GM21786 (cell line): ENCODE results near the gene CLPSL1.

Source experiments
- ATAC-seq: cut with Tn5 transposase; IDR thresholded peaks from one replicate; pipeline ENCODE4 v1.9.1; 2021; ENCODE audit not compliant: unreplicated experiment

Gene CLPSL1

DNA sequence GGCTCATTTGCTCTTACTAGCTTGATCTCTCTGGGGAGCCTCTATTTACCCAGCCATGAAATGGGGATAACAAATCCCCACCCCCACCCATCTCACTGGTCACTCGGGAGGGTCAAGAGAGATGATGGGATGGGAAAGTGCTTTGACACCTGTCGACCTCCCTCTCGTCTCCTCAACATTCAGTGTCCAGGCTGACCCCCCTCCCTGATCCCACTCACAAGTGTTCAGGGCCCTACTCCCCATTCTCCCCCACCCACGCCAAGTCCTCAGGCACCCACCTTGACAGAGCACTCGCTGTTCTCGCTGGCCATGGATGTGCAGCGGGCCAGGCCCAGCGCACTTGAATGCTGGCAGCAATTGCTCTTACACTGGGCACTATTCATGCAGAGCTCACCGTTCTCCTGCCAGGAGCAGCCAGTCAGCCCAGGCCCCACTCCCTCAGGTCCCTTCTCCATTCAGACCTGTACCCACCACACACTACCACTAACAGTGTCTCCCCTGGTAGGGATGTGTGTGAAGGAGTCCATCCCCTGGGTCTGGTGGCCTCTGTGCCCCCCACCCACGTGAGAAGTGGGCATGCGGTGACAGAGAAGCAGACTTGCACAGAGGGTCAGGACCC is 14.7 kb downstream of the CLPSL1 start:
- ATAC-seq: no peak

DNA sequence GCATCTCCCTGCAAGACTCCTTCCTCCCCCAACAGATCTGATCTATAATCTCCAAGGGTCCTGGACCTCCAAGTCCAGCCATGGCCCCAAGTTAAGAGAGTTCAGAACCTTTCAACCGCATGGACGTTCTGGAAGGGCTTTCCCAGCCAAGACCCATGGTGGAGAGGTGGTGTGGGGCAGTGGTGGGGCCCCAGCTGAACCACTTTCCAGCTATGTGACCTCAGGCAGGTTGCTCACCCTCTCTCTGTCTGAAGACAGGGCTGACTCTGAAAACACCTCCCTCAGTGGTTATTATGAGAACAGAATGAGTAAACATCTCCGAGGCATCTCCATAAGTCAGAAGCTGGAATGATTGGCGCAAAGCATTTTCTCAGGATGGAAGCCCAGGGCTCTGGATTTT is 15.4 kb downstream of the CLPSL1 start:
- ATAC-seq: no peak

DNA sequence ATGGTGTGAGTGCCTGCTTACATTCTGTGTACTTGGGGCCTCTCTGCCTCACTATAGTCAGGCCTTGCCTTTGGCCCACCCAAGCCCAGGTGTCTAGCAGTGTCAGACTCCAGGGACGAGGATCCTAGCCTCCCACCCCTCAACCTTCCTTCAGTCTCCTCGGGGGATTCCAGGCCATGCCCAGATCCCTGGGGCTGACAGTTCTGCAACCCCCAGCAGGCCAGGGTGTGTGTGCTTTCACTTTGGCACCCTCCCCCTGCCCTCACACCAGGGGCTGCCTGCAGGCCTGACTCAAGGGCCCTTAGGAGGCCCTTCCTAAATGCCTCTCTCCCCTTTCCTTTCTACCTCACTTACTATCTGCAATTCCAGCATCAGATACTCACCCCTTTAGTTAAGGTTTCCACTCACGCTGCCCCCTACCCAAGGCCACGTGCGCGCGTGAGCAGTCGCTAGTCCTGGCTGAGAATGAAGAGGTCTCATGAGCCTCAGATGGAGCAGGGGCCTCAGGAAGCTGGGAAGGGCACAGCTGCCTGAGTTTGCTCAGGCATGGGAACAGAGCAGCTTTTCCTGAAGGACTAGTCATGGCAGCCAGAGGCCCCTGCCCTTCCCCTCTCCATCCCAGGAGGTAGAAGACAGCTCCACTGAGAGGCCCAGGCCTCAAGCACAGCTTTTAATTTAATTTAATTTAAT is 17.2 kb downstream of the CLPSL1 start:
- ATAC-seq: no peak

DNA sequence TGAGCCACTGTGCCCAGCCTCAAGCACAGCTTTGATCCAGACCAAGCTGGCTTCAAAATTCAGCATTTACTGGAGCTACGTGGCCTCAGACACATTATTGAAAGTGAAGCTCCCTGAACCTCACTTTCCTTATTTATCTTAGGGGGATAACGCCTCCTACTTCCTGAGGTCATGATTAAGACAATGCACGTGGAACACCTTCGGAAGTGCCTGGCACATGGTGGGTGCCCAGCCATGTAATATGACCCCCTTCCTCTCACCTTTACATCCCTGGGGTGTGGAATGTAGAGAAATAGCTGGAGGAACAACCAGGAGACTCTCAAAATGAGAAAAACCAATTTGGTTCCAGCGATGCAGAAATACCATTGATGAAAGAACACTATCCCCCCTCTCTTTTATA is 17.9 kb downstream of the CLPSL1 start:
- ATAC-seq: no peak

GRCh38 chr6:35801148-35801547 is 20.3 kb downstream of the CLPSL1 start:
- no peak for ATAC-seq

- no peak for ATAC-seq
These were observed 24.3 kb downstream of the CLPSL1 start, which contains the start of gene LHFPL5 for GRCh38 chr6:35804996-35805736. LHFPL5 (plus strand) TSS chr6:35805352; CDS start chr6:35805671, 319 bp downstream.

DNA sequence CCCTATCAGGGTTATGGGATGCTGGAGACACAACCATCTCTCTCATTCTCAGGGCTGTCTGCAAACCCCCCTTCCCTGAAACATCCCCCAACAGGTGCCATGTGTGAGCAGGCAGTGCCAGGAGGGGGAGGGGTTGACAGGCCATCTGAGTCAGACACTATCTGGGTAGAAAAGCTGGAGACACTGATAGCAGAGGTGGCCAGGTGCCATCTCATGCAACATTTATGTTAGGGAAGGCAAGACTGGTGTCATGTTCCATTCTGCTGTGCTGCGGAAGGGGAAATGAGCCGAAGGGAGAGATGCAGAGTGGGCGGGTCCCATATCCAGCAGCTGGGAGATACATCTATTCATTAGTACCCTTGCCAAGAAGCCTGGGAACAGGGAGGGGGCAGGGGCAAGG is 27.9 kb downstream of the CLPSL1 start:
- no peak for ATAC-seq

DNA sequence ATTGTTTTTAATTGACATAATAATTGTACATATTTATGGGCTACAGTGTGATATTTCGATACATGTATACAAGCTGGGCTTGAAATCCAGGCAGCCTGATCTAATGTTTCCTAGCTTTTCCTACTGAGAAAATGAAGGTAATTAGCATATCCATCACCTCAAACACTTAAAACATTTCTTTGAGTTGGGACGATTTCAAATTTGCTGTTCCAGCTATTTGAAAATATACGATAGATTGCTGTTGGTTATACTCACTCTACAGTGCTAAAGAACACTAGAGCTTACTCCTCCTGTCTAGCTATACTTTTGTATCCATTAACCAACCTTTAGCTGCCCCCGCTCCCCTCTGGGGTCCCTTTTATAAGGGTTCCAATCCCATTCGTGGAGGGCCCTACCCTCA is 29.0 kb downstream of the CLPSL1 start:
- ATAC-seq: no peak

DNA sequence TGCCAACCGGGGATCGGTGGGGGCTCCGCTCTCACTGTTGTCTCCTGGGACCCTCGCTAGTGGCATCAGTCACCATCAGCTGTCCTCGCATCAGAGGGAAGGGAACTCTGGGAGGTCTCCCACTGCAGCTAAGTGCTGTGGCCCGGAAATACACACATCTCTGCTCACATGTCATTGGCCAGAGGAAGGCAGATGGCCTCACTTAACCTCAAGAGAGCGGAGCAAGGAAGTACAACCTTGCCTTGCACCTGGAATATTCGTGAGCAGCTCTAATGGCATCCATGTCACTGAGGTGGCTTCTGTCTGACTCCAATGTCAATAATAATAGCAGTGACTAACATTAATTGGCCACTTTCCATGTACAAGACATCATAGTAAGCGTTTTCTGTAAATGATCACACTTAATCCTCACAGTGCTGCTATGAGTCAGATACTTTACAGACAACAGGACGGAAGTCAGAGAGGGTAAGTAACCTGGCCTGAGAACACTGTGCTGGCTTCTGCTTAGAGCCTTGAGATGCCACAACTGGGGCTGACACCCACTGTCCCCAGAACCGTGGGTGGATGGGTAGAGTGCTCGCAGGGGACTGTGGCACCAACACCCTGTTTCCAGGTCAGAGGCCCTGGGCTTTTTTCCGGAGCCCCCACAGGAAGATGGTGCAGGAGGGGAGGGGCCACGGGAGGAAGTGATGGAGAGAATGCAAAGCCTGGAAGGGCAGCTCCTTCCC is 30.3 kb downstream of the CLPSL1 start:
- no peak for ATAC-seq

DNA sequence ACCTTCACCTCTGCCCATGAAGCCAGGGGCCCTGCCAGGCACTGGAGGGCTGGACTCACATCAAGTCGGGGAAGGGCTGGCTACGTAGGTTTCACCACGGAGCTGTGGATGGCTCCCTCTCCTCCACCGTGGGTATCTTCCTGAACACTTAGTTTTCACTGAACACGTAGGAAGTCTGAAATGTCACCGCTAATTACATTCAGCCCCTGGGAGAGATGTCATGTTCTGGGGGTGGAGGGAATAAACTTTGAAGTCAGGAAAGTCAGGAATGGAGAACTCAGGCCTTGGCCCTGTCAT is 30.8 kb downstream of the CLPSL1 start:
- ATAC-seq: no peak

DNA sequence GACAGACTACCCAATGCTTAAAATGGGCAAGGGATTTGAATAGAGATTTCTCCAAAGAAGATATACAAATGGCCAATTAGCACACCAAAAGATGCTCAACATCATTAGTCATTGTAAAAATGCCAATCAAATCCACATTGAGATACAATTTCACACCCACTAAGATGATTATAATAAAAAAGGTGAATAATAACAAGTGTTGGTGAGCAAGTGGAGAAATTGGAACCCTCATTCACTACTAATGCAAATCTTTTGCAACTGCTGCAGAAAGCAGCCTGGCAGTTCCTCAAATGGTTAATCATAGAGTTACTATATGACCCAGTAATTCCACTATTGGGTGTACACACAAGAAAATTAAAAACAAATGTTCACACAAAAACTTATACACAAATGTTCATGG is 36.7 kb downstream of the CLPSL1 start:
- no peak for ATAC-seq

DNA sequence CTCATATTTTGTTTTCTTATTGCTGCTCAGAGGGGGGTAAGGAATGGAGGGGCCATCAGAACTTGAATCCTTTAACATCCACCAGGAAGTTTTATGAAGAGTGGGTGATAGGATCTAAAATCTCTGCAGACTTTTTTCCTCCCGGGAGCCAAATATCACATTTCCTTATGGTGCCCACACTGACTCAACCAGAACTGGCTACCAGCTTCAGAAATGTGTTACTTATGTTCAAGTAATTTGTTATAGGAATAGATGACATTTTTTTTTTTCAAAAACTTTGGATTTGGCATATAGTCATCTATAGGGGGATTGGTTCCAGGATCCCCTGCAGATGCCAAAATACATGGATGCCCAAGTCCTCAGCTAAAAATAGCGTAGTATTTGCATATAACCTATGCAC is 42.8 kb downstream of the CLPSL1 start:
- no peak for ATAC-seq

DNA sequence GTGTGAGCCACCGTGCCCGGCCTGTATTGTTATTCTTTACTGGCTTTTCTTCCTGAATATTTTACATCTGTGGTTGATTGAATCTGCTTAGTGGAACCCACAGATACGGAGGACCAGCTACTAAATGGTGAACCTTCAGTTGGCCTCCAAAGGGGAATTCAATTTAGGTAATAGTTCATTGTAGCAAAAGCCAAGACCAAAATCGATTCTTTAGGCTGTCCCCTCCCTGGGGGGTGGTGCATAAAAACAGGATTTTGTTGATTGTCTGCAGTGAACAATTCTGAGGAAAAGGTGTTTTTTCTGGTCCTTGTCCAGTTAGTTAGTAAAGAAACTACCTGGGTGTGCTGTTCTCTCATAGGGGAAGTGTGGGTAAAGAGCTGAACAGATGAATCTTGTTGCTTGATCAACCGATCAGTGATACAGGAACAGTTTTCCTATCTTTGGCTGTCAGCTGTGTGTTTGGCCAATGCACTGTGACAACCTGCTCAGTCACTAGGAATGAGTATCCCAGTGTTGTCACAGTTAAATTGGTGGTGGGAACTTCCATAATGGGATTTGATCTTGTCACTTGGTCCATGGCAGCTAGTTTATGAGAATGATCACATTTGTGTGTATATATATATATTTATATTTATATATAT is 43.9 kb downstream of the CLPSL1 start:
- no peak for ATAC-seq

GRCh38 chr6:35829306-35829705 is 48.5 kb downstream of the CLPSL1 start:
- ATAC-seq: no peak

- no peak for ATAC-seq
These were observed 50.6 kb downstream of the CLPSL1 start for GRCh38 chr6:35831257-35832007.

DNA sequence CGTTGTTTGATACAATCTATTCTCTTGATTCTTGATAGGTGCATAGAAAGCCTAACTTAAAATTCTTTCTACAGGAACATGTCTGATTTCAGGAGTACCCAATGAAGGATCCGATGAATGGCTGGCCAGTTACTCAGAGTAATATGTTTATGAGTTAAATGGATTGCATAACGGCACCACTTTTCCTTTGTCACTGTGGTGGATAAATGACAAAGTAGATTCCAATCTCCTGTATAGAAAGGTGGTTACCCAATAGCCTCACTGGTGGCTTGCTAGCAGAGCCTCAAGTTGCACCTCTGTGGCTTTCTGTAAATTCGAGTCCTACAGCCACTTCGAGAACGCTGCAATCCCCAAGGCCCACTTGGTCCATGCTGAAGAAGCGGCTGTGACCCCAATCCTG is 52.7 kb downstream of the CLPSL1 start:
- no peak for ATAC-seq
